SK-N-MC (cell line): ENCODE results near the gene CYP19A1.

ENCODE experiments used
- EZH2 ChIP-seq: fragments of 200-600 bp; sonication (generic); IDR thresholded peaks from one replicate; pipeline ENCODE4 v1.6.1; 2017; ENCODE audit warnings: antibody characterized with exemption
- FOXP2 ChIP-seq: optimal IDR thresholded peaks from 2 replicates; pipeline ENCODE3; 2011; ENCODE audit warnings: mild to moderate bottlenecking, moderate library complexity; ENCODE audit not compliant: insufficient read depth; ENCODE audit errors: extremely low read length, control extremely low read depth
- POLR2AphosphoS5 ChIP-seq: IDR thresholded peaks from 2 replicates; pipeline ENCODE4 v1.6.1; 2012; ENCODE audit warnings: mild to moderate bottlenecking, low read depth, low read length, borderline replicate concordance

DNA sequence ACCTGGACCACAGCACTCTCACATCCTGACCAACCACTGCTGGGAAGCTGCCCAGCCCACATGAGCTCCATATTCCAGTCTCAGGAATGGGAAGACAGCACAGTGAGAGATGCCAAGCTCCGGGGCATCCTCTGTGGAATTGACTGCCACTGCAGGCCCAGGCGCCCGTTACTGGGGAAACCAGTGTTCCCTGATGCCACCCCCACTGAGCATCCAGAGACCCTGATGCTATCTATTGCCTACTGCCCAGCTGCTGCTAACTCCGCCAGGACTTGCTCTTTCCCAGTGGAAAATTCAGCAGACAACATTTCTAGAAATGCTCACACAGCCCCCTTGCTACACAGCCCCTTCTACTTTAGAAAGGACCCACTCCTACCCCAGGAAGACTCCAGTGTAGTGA lies 57.6 kb downstream of the CYP19A1 start:
- no peak for TF ChIP-seq POLR2AphosphoS5
- no peak for TF ChIP-seq EZH2
- TF ChIP-seq FOXP2: no peak
